K562 (cell line): Measurements from ENCODE around the gene HSPA13. TPM values are rescaled to one million over a fixed set of nuclear protein-coding genes. Genes with fewer than 3 reads are reported as not detected.
A peak's percentile ranks its signal among the peaks of the same experiment; 100 is the strongest.

ENCODE experiments used
- ATAC-seq: fragments of 200-7000 bp; cut with Tn5 transposase; 3 replicates; pipeline ENCODE4 v1.9.1; 2020; ENCODE audit warnings: moderate library complexity
- BruUV-seq: library from RNA; stranded (reverse); fragments of 400-500 nt; replicated peaks from 2 replicates; lab custom pipeline; 2021; lab: Mats Ljungman, UMichigan
- CTCF ChIA-PET: fragments of 300-600 bp; formaldehyde crosslinking; extraction: SDS; loops from one replicate; lab custom pipeline; 2021; ENCODE audit warnings: low intra/inter-chr PET ratio; lab: Yijun Ruan, JAX
- POLR2A ChIA-PET: fragments of 300-600, 350-650 bp; sonication (Branson Sonifier 250); formaldehyde crosslinking; extraction: SDS; loops from one replicate; lab custom pipeline; 2021; ENCODE audit warnings: antibody characterized with exemption, inconsistent platforms; lab: Yijun Ruan, JAX
- DNase-seq, 4 experiments: peaks; one replicate each; pipeline versions ENCODE4 v3.0.0 to v3.0.0-alpha.2; 2011 to 2018; ENCODE audit warnings: low spot score in 3 of 4, mixed read lengths in 3 of 4; ENCODE audit errors: extremely low read depth in 1 of 4
- FAIRE-seq: peaks from 2 replicates; lab custom pipeline; 2011; peaks lifted over from hg19 to GRCh38; lab: Jason Lieb, UNC
- H2AFZ ChIP-seq: 2 replicates; pipeline ENCODE4 v1.6.0; 2011; ENCODE audit warnings: low read depth, low read length, control low read depth, inconsistent platforms
- H3K27ac ChIP-seq: fragments of 200-600 bp; 3 replicates; pipeline ENCODE4 v1.8.0; 2011; ENCODE audit warnings: low read depth, mild to moderate bottlenecking, control low read depth, inconsistent platforms, low read length, moderate library complexity, mixed read lengths; ENCODE audit errors: extremely low read depth
- H3K27me3 ChIP-seq, 2 experiments: fragments of 300-600 bp in 1 of 2; 2 replicates in 1 of 2; 3 replicates in 1 of 2; pipeline versions ENCODE4 v1.6.0 to v1.8.0; 2011; ENCODE audit warnings: inconsistent platforms in 2 of 2, low read length in 2 of 2, mild to moderate bottlenecking in 1 of 2, mixed read lengths in 1 of 2, moderate library complexity in 1 of 2; ENCODE audit not compliant: control insufficient read depth in 2 of 2, insufficient read depth in 2 of 2
- H3K36me3 ChIP-seq: fragments of 300-600 bp; 3 replicates; pipeline ENCODE4 v1.8.0; 2011; ENCODE audit warnings: mild to moderate bottlenecking, low read length, inconsistent platforms; ENCODE audit not compliant: control insufficient read depth, insufficient read depth
- H3K4me1 ChIP-seq, 2 experiments: fragments of 200-600 bp in 1 of 2; replicated peaks in 1 of 2; 2 replicates in 1 of 2; 3 replicates in 1 of 2; pipeline versions ENCODE4 v1.5.1 to v1.8.0; 2011; ENCODE audit warnings: inconsistent platforms in 2 of 2, low read length in 2 of 2, mild to moderate bottlenecking in 1 of 2, mixed read lengths in 1 of 2, moderate library complexity in 1 of 2; ENCODE audit not compliant: control insufficient read depth in 2 of 2, insufficient read depth in 2 of 2
- H3K4me2 ChIP-seq: 2 replicates; pipeline ENCODE4 v1.6.1; 2011; ENCODE audit warnings: low read length, control low read depth, inconsistent platforms, mixed read lengths; ENCODE audit not compliant: insufficient read depth
- H3K4me3 ChIP-seq: fragments of 200-600 bp; sonication (generic), shearing (Covaris generic); 2 replicates; pipeline ENCODE4 v1.5.1; 2016; ENCODE audit warnings: control low read depth, inconsistent platforms
- H3K79me2 ChIP-seq: fragments of 200-600 bp; 3 replicates; pipeline ENCODE4 v1.8.0; 2011; ENCODE audit warnings: low read length, inconsistent platforms; ENCODE audit not compliant: control insufficient read depth, insufficient read depth
- H3K9ac ChIP-seq, 2 experiments: 2 replicates each; pipeline versions ENCODE4 v1.6.0 to v1.6.1; 2011; ENCODE audit warnings: low read depth in 2 of 2, low read length in 2 of 2, control low read depth in 1 of 2, inconsistent platforms in 1 of 2, mild to moderate bottlenecking in 1 of 2, mixed read lengths in 1 of 2; ENCODE audit not compliant: insufficient read depth in 1 of 2
- H3K9me1 ChIP-seq: one replicate; pipeline ENCODE4 v1.6.0; 2011; ENCODE audit warnings: inconsistent platforms, mild to moderate bottlenecking, low read length, moderate library complexity; ENCODE audit not compliant: control insufficient read depth, insufficient read depth
- H3K9me3 ChIP-seq: replicated peaks from 2 replicates; pipeline ENCODE4 v1.5.1; 2011; ENCODE audit warnings: low read depth, low read length, inconsistent platforms; ENCODE audit not compliant: control insufficient read depth, insufficient read depth
- H4K20me1 ChIP-seq: replicated peaks from 2 replicates; pipeline ENCODE4 v1.6.1; 2011; ENCODE audit warnings: low read length, inconsistent platforms, mixed read lengths; ENCODE audit not compliant: control insufficient read depth, insufficient read depth
- C11orf30 ChIP-seq: fragments of 450-650 bp; IDR thresholded peaks from 2 replicates; pipeline ENCODE4 v1.6.1; 2016; ENCODE audit warnings: low read depth, mild to moderate bottlenecking
- MAFF ChIP-seq: IDR thresholded peaks from 2 replicates; pipeline ENCODE4 v1.6.1; 2012; ENCODE audit warnings: low read length, improper control_type of control experiment
- MAFG ChIP-seq: fragments of 450-650 bp; conservative IDR thresholded peaks from 2 replicates; pipeline ENCODE4 v1.6.1; 2016; ENCODE audit warnings: missing genetic modification characterization, missing compliant biosample characterization
- MAFK ChIP-seq: IDR thresholded peaks from 2 replicates; pipeline ENCODE4 v1.6.1; 2011; ENCODE audit warnings: low read length, improper control_type of control experiment
- NFE2 ChIP-seq: IDR thresholded peaks from 2 replicates; pipeline ENCODE4 v1.6.1; 2014; ENCODE audit warnings: antibody characterized with exemption, low read depth
- NFE2L1 ChIP-seq: fragments of 450-650 bp; IDR thresholded peaks from 2 replicates; pipeline ENCODE4 v1.6.1; 2016; ENCODE audit warnings: missing genetic modification characterization, low read depth, mild to moderate bottlenecking, missing compliant biosample characterization, moderate library complexity, borderline replicate concordance
- SLC30A9 ChIP-seq: fragments of 250-450 bp; sonication (Bioruptor Pico); IDR thresholded peaks from 2 replicates; pipeline ENCODE4 v1.8.0; 2022; ENCODE audit warnings: mild to moderate bottlenecking, moderate library complexity
- SP2 ChIP-seq: IDR thresholded peaks from 2 replicates; pipeline ENCODE4 v1.6.1; 2011; ENCODE audit warnings: mild to moderate bottlenecking, low read depth, low read length, moderate library complexity; ENCODE audit not compliant: poor library complexity, severe bottlenecking; ENCODE audit errors: extremely low read depth
- ZNF316 ChIP-seq: fragments of 450-650 bp; IDR thresholded peaks from 2 replicates; pipeline ENCODE4 v1.6.1; 2016
- WGBS: fragments of 100-300 bp; shearing (Covaris generic); methylation state at CpG from one replicate; pipeline ENCODE4 v1.1.6; 2016; ENCODE audit warnings: low coverage, mixed read lengths; ENCODE audit not compliant: insufficient coverage; ENCODE audit errors: missing lambda C conversion rate; 5-methylcytosine and 5-hydroxymethylcytosine counted together
- in situ Hi-C: fragments of 300-500 bp; cut with MboI; formaldehyde crosslinking; loops from 4 replicates; pipeline ENCODE4 v1.15.0; 2018; ENCODE audit warnings: inconsistent platforms, mixed read lengths
- intact Hi-C: fragments of 100-400 bp; cut with micrococcal nuclease; formaldehyde crosslinking; loops from 2 replicates; pipeline ENCODE4 v1.14.2; 2022
- polyA plus RNA-seq, 8 experiments: library from polyadenylated mRNA; depleted of rRNA in 4 of 8; stranded (reverse) in 5 of 8; unstranded in 3 of 8; fragments of >200 nt; fragmentation: Nextera tagmentation in 2 of 8; fragmentation: Illumina TruSeq in 1 of 8; extraction: Ambion mirVana in 2 of 8; extraction: Trizol in 1 of 8; gene quantifications; 2 replicates each; pipeline versions ENCODE4 v1.2.1 to v1.2.3, GENCODE V29; 2011 to 2014; ENCODE audit warnings: inconsistent platforms in 1 of 8, missing spikeins in 1 of 8
- total RNA-seq, 7 experiments: library from RNA; depleted of rRNA in 6 of 7; stranded (reverse); fragments of >200 nt in 6 of 7; fragmentation: Illumina TruSeq in 2 of 7; extraction: Trizol in 2 of 7; gene quantifications; 2 replicates each; pipeline versions ENCODE4 v1.2.1 to v1.2.3, GENCODE V29; 2011 to 2021; ENCODE audit warnings: low replicate concordance in 1 of 7

Gene HSPA13
- total and polyA plus RNA-seq, 9 of the 15 experiments (the other 6 are each of a cell fraction or from before 2014, with no cell fraction given) = 12.5 to 28.8 (median 23.9) TPM

- Histone ChIP-seq H3K27ac (no peak overlapping the region), H3K4me3 (no peak overlapping the region), H3K9ac (no peak overlapping the region), H4K20me1 (no peaks in the 10 kb centered on the region), H3K9me1 (no peaks in the 10 kb centered on the region), H3K9me3 (no peaks in the 10 kb centered on the region), H2AFZ (no peak overlapping the region), H3K36me3 (no peaks in the 10 kb centered on the region), H3K4me1 (peaks cover 0 to 14% of the 10 kb centered on the region in 2 experiments; a peak in 3 of 5 replicates), H3K27me3 (no peaks in the 10 kb centered on the region), H3K4me2 (no peak overlapping the region), H3K79me2 (no peaks in the 10 kb centered on the region)
- intact Hi-C loops (loop anchor here (10.0 kb wide), 2 partner anchors 83 to 113 kb away; no protein-coding TSS in a partner anchor), in situ Hi-C loops (no loop called here)
- TF ChIP-seq C11orf30 (peak; percentile 65), NFE2L1 (tag) (peak; percentile 64; the same call in 1 of the 2 replicates), SLC30A9 (CRISPR knock-in tag) (no peak), ZNF316 (peak; percentile 84), MAFK (peak; percentile 45; the same call in 1 of the 2 replicates), MAFG (tag) (peak; percentile 80), SP2 (no peak), MAFF (peak; percentile 66), NFE2 (peak; percentile 59; the same call in 1 of the 2 replicates)
- no peak for DNase-seq
- WGBS = 68% methylated on average over 2 of the region's 2 CpGs
- no TSS peak for BruUV-seq
- no peak for FAIRE-seq
- ChIA-PET CTCF (no interaction called here), POLR2A (no interaction called here)
- ATAC-seq = no peak
Measured at GRCh38 chr21:14388282-14388681, 5.3 kb upstream of the HSPA13 start.
